Testis (tissue), 2 donors: ENCODE results near the gene PRR11.

Experiments used
- CTCF ChIP-seq, 3 experiments: fragments of 450-650 bp in 2 of 3; fragments of 200-600 bp in 1 of 3; sonication (generic) in 1 of 3; IDR thresholded peaks; one replicate each; pipeline ENCODE4 v1.5.1; 2016 to 2019; ENCODE audit warnings: antibody characterized with exemption in 3 of 3, mild to moderate bottlenecking in 2 of 3, moderate library complexity in 1 of 3
- POLR2A ChIP-seq: fragments of 450-650 bp; IDR thresholded peaks from one replicate; pipeline ENCODE4 v1.6.1; 2017; ENCODE audit warnings: antibody characterized with exemption, mild to moderate bottlenecking, moderate library complexity

GRCh38 chr17:59174671-59175070 lies 19.1 kb downstream of the PRR11 start:
- TF ChIP-seq CTCF (IDR thresholded peaks at IDR 0.05) (no peak), POLR2A (no peak)
